Gastrocnemius medialis (tissue), 4 donors: ENCODE measurements around the gene PRKCE.
A peak's percentile ranks its signal among the peaks of the same experiment; 100 is the strongest.

Experiments used
- CTCF ChIP-seq, 5 experiments: fragments of 450-650 bp in 3 of 5; fragments of 200-600 bp in 2 of 5; sonication (generic) in 2 of 5; IDR thresholded peaks in 4 of 5; conservative IDR thresholded peaks in 1 of 5; 1 replicate in 4 of 5; 2 replicates in 1 of 5; pipeline ENCODE4 v1.5.1; 2016 to 2019; ENCODE audit warnings: antibody characterized with exemption in 5 of 5, mild to moderate bottlenecking in 3 of 5, moderate library complexity in 3 of 5
- POLR2A ChIP-seq, 2 donors: fragments of 450-650 bp; IDR thresholded peaks; one replicate each; pipeline ENCODE4 v1.6.1; 2017; ENCODE audit warnings: antibody characterized with exemption in 2 of 2, mild to moderate bottlenecking in 2 of 2, moderate library complexity in 2 of 2

- TF ChIP-seq POLR2A (IDR thresholded peaks at IDR 0.05), result no peak
- peak; percentile 77 to 87 (median 80) for TF ChIP-seq CTCF (IDR thresholded peaks at IDR 0.05 in 4 of 5, conservative IDR thresholded peaks at IDR 0.05 in 1 of 5)
These were observed 284.5 kb downstream of the PRKCE start for GRCh38 chr2:45935791-45936622.
